T-helper 22 cell (primary cell): ENCODE results near the gene MLPH.

Experiments
- DNase-seq: peaks from one replicate; pipeline ENCODE4 v3.0.0-alpha.2; 2020; ENCODE audit warnings: low read depth

Gene MLPH

GRCh38 chr2:237546040-237546875 lies 59.2 kb downstream of the MLPH start:
- no peak for DNase-seq

GRCh38 chr2:237546876-237547395 lies 59.9 kb downstream of the MLPH start:
- no peak for DNase-seq

GRCh38 chr2:237547841-237548416 lies 60.9 kb downstream of the MLPH start:
- DNase-seq, result no peak

GRCh38 chr2:237549216-237549615 lies 62.2 kb downstream of the MLPH start:
- DNase-seq, result no peak

- no peak for DNase-seq
These were observed 62.8 kb downstream of the MLPH start for GRCh38 chr2:237549643-237550415.

GRCh38 chr2:237551071-237551574 lies 64.1 kb downstream of the MLPH start:
- DNase-seq, result no peak

GRCh38 chr2:237552908-237553307 lies 65.9 kb downstream of the MLPH start:
- DNase-seq, result no peak

- no peak for DNase-seq
These were observed 66.9 kb downstream of the MLPH start for GRCh38 chr2:237553948-237554347.

- no peak for DNase-seq
These were observed 68.5 kb downstream of the MLPH start for GRCh38 chr2:237555560-237555959.

GRCh38 chr2:237556773-237557632 lies 70.0 kb downstream of the MLPH start:
- DNase-seq, result no peak

- DNase-seq, result no peak
These were observed 70.6 kb downstream of the MLPH start for GRCh38 chr2:237557633-237558015.

GRCh38 chr2:237558961-237559641 lies 72.0 kb downstream of the MLPH start:
- DNase-seq, result no peak

- DNase-seq, result no peak
These were observed 74.2 kb downstream of the MLPH start for GRCh38 chr2:237561221-237561620.

- no peak for DNase-seq
These were observed 76.8 kb downstream of the MLPH start for GRCh38 chr2:237563816-237564215.

- DNase-seq, result no peak
These were observed 77.6 kb downstream of the MLPH start for GRCh38 chr2:237564526-237565131.

GRCh38 chr2:237565974-237566373 lies 78.9 kb downstream of the MLPH start:
- no peak for DNase-seq

- DNase-seq, result no peak
These were observed 79.6 kb downstream of the MLPH start, which contains the start of gene PRLH for GRCh38 chr2:237566401-237567235. Gene PRLH, plus strand, starts transcription at chr2:237566574. Its CDS starts 0 bp downstream, at chr2:237566574.

GRCh38 chr2:237567276-237568029 lies 80.4 kb downstream of the MLPH start:
- no peak for DNase-seq
